Epidermal melanocyte (primary cell): Measurements from ENCODE around the gene CFAP100.

Source experiments
- DNase-seq: peaks from one replicate; pipeline ENCODE4 v3.0.0; 2011; ENCODE audit warnings: low spot score; ENCODE audit not compliant: insufficient read length

Gene CFAP100

GRCh38 chr3:126478581-126479310 is 84.0 kb downstream of the CFAP100 start:
- DNase-seq, result no peak

DNA sequence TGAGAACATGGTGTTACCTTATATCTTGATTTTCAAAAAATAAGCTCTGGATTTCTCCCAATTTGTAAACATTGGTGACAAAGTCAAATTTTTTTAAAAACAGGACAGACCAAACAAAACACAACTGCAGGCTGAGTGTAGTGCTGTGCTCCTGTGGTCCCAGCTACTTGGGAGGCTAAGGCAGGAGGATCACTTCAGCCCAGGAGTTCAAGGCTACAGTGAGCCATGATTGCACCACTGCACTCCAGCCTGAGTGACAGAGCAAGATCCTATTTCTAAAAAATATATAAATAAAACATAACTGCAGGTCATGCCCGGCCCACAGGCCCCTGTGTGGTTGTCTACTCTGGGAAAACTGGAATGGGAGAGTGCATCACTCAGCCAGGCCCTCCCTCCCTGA is 84.9 kb downstream of the CFAP100 start:
- no peak for DNase-seq

DNA sequence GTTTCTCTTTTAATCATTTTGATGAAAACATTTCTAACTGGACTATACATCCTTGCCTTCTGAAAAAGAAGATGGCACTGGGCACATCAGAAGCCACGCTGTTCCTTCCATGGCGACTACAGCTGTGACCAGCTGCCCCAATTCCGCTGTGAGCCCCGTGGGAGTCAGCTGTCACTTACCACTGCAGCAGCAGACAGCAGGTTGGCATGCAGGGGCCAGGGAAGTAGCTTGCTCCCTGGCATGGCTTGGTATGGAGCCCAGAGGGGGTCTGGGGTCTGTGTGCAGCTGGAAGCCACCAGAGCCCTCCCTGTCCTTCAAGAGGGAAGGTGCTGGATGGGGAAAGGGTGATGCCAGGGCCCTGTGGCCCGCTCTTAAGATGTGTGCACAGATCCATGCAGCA is 85.5 kb downstream of the CFAP100 start:
- no peak for DNase-seq

- no peak for DNase-seq
Measured at GRCh38 chr3:126480861-126481260, 86.2 kb downstream of the CFAP100 start.

GRCh38 chr3:126481808-126482502 is 87.2 kb downstream of the CFAP100 start:
- no peak for DNase-seq

DNA sequence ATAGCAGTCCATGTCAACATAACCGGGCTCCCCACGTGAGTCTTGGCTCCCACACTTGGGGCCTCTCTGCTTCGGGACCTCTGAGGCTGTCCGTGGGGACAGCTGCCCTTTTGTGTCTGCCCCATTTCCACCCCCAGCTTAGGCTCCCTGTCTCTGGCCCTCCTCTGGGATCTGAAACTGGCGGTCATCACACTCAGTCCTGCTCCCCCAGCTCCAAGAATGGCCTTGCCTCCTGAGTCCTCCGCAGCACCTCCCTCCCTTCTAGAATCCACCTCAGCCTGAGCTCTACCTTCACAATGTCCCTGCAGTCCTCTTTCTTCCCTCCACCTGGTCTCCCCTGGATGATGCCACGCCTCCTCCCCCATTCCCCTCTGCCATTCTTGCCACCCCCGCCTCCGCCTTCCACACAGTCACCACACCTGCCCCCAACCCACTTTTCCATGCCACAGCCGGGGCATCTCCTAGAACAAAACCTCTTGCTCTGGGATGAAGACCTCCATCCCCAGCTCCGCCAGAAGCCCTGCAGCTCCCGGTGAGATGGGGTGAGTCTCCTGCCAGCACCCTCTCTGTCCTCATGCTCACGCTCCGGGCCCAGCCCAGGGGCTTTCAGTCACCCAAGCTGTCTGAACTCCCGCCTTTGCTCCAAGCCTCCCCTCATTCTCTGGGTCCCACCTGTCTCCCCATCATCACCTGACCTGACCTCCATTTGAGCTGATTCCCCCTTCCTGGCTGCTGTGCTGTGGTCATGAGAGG is 88.0 kb downstream of the CFAP100 start:
- no peak for DNase-seq

GRCh38 chr3:126483321-126483761 is 88.6 kb downstream of the CFAP100 start:
- DNase-seq, result no peak

DNA sequence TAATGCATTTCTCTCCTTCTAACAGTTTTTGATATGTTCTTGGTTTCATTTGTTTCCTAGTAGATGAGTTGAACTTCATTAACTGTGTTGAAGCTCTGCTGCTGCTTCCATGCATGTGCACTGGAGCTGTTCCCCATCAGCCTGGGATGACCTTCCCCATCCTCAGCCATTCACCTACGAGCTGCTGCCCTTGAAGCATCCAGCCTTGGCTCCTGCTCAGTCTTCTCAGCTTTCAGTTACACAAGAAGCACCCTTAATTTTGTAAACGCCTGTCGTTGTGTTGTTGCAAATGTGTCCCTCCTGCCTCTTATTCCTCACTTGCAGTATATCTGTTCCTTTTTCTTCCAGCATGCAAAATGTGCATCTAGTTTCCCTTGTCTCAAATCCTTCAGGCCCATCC is 89.4 kb downstream of the CFAP100 start:
- no peak for DNase-seq

GRCh38 chr3:126484662-126485061 is 90.0 kb downstream of the CFAP100 start:
- DNase-seq, result no peak

- DNase-seq, result no peak
Measured at GRCh38 chr3:126485176-126485897, 90.6 kb downstream of the CFAP100 start.

GRCh38 chr3:126485956-126486355 is 91.2 kb downstream of the CFAP100 start:
- DNase-seq, result no peak
